ENCODE data around the gene PDE3A. TPM values are rescaled to one million over a fixed set of nuclear protein-coding genes. Genes with fewer than 3 reads are reported as not detected.

The PDE3A gene
- total RNA-seq (2021; ENCODE audit: unreplicated experiment) = 0.12 TPM
- polyA plus RNA-seq (2012) = 0.01 and 0.04 TPM in 2 replicates
- Bru-seq, nascent RNA = percentile 14 among the genes with signal in this experiment
- BruChase-seq, experiment 1, labeled RNA remaining after a 6-hour chase = percentile 14 among the genes with signal in this experiment
- BruChase-seq, experiment 2, labeled RNA remaining after a 2-hour chase = percentile 17 among the genes with signal in this experiment
- long read RNA-seq = 0 reads

DNA sequence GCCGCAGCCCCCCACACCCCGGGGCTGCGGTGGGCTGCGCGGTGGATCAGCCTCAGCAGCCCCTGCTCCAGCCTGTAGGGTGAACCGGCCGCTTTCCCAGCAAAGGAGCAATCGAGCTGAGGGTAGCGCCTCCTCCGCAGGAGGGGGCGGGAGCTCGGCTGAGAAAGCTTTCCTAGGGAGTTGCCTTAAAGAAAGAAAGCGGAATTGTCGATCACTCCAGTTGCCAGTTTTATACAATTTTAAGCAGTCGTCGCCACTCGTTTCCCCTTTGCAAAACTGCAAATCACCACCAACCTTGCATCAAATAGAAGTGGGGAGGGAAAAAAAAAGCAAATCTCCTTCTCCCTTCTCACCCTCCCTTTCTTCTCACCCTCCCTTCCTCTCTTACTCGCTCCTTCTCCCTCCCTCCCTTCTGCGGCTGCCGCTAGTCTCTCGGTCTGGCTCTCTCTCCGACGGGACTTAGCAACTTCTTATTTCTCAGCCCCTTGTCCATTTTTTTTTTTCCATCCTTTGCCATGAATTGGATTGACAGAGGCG, at the start of gene PDE3A:
Gene PDE3A, plus strand, starts transcription at position 424 of the 537 bp plus-strand sequence. CDS start 748 bp downstream, outside the sequence.
- Histone ChIP-seq H3K27me3 (ENCODE audit: insufficient read depth, low read length) (no peaks in the 10 kb centered on the region), H3K27ac (ENCODE audit: low read depth, low read length) (no peak within 1 kb of the TSS; the same call in 1 of the 2 replicates), H3K9me3 (ENCODE audit: control insufficient read depth in 1 of 2, insufficient read depth in 1 of 2, low read depth in 1 of 2, low read length in 2 of 2) (no peaks in the 10 kb centered on the region), H2AFZ (ENCODE audit: low read depth, low read length, poor library complexity, severe bottlenecking) (peak within 1 kb of the TSS; percentile 89), H3K9ac (ENCODE audit: low read length) (no peak within 1 kb of the TSS), H3K36me3 (ENCODE audit: control insufficient read depth in 1 of 2, insufficient read depth in 2 of 2, low read length in 2 of 2) (no peaks in the 10 kb centered on the region), H3K4me1 (ENCODE audit: control insufficient read depth in 1 of 2, insufficient read depth in 2 of 2, low read length in 2 of 2) (no peaks in the 10 kb centered on the region; a peak in 1 of 4 replicates), H3K9me2 (ENCODE audit: insufficient read depth) (no peaks in the 10 kb centered on the region), H3K4me3 (replicated peaks in 1 of 2; ENCODE audit: low read depth in 1 of 2, low read length in 2 of 2) (peak within 1 kb of the TSS; percentile 54 to 62), H3K79me2 (ENCODE audit: insufficient read depth, low read length) (no peaks in the 10 kb centered on the region), H4K20me1 (ENCODE audit: insufficient read depth) (no peaks in the 10 kb centered on the region), H3K4me2 (ENCODE audit: low read length) (peak within 1 kb of the TSS; percentile 90)
- peak; percentile 39 for DNase-seq (ENCODE audit: low read depth, low spot score)
- ChIA-PET POLR2A (no interaction called here), CTCF (interaction anchor here (0.8 to 1.0 kb wide), 2 partner anchors 452 to 629 kb away, joined by 4 to 5 read pairs; no protein-coding TSS in a partner anchor), RAD21 (ENCODE audit: low non-redundant PET in 1 of 2, low total read pairs in 2 of 2, uncharacterized antibody in 2 of 2, unreplicated experiment in 2 of 2) (interaction anchor here in 1 of 2 experiments (0.6 kb wide), 1 partner anchor 119 kb away, joined by 3 read pairs; no protein-coding TSS in a partner anchor)
- BruUV-seq (replicated peaks) = no TSS peak
- peak; percentile 88 for ATAC-seq
- TF ChIP-seq EGR1 (IDR thresholded peaks at IDR 0.05; ENCODE audit: low read depth) (peak; percentile 57), RAD21 (IDR thresholded peaks at IDR 0.05; ENCODE audit: low read depth) (no peak), MAX (IDR thresholded peaks at IDR 0.05) (0 out of 2 replicates have a peak, but pooled peaks have one; percentile 12)
- intact Hi-C loops (cut with micrococcal nuclease) = loop anchor here (10.0 kb wide), 1 partner anchor 373 kb away; no protein-coding TSS in a partner anchor

- Histone ChIP-seq H3K27me3 (ENCODE audit: insufficient read depth, low read length) (no peaks in the 10 kb centered on the region), H3K4me1 (ENCODE audit: control insufficient read depth in 1 of 2, insufficient read depth in 2 of 2, low read length in 2 of 2) (no peaks in the 10 kb centered on the region), H3K4me3 (replicated peaks in 1 of 2; ENCODE audit: low read depth in 1 of 2, low read length in 2 of 2) (no peak overlapping the region), H3K4me2 (ENCODE audit: low read length) (no peak overlapping the region), H4K20me1 (ENCODE audit: insufficient read depth) (no peaks in the 10 kb centered on the region), H3K9ac (ENCODE audit: low read length) (no peak overlapping the region), H3K9me3 (ENCODE audit: control insufficient read depth in 1 of 2, insufficient read depth in 1 of 2, low read depth in 1 of 2, low read length in 2 of 2) (no peaks in the 10 kb centered on the region), H2AFZ (ENCODE audit: low read depth, low read length, poor library complexity, severe bottlenecking) (no peak overlapping the region), H3K79me2 (ENCODE audit: insufficient read depth, low read length) (no peaks in the 10 kb centered on the region), H3K36me3 (ENCODE audit: control insufficient read depth in 1 of 2, insufficient read depth in 2 of 2, low read length in 2 of 2) (no peaks in the 10 kb centered on the region), H3K27ac (ENCODE audit: low read depth, low read length) (no peak overlapping the region), H3K9me2 (ENCODE audit: insufficient read depth) (no peaks in the 10 kb centered on the region)
- ChIA-PET CTCF (no interaction called here), POLR2A (no interaction called here), RAD21 (ENCODE audit: low non-redundant PET in 1 of 2, low total read pairs in 2 of 2, uncharacterized antibody in 2 of 2, unreplicated experiment in 2 of 2) (no interaction called here)
- ATAC-seq (no peak), DNase-seq (ENCODE audit: low read depth, low spot score) (no peak)
- BruUV-seq (replicated peaks) = no TSS peak
- intact Hi-C loops (cut with micrococcal nuclease) = no loop called here
- TF ChIP-seq CBX3 (IDR thresholded peaks at IDR 0.05; ENCODE audit: low read depth) (no peak), ATF3 (IDR thresholded peaks at IDR 0.05) (no peak), EZH2phosphoT487 (IDR thresholded peaks at IDR 0.05; ENCODE audit: borderline replicate concordance) (no peak), ELF1 (IDR thresholded peaks at IDR 0.05; ENCODE audit: borderline replicate concordance, low read depth) (no peak), RAD21 (IDR thresholded peaks at IDR 0.05; ENCODE audit: low read depth) (no peak), ZBTB33 (IDR thresholded peaks at IDR 0.05; ENCODE audit: extremely low read depth, insufficient replicate concordance, low read length) (no peak), TCF7L2 (IDR thresholded peaks at IDR 0.05; ENCODE audit: borderline replicate concordance, extremely low read depth, insufficient read depth, insufficient read length) (no peak)
- TF ChIP-seq, protein P1, sequence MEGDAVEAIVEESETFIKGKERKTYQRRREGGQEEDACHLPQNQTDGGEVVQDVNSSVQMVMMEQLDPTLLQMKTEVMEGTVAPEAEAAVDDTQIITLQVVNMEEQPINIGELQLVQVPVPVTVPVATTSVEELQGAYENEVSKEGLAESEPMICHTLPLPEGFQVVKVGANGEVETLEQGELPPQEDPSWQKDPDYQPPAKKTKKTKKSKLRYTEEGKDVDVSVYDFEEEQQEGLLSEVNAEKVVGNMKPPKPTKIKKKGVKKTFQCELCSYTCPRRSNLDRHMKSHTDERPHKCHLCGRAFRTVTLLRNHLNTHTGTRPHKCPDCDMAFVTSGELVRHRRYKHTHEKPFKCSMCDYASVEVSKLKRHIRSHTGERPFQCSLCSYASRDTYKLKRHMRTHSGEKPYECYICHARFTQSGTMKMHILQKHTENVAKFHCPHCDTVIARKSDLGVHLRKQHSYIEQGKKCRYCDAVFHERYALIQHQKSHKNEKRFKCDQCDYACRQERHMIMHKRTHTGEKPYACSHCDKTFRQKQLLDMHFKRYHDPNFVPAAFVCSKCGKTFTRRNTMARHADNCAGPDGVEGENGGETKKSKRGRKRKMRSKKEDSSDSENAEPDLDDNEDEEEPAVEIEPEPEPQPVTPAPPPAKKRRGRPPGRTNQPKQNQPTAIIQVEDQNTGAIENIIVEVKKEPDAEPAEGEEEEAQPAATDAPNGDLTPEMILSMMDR (IDR thresholded peaks at IDR 0.05 in 2 of 3, conservative IDR thresholded peaks at IDR 0.05 in 1 of 3; ENCODE audit: borderline replicate concordance in 1 of 3, insufficient read depth in 1 of 3, low read depth in 2 of 3, low read length in 2 of 3) = no peak
Observed at GRCh38 chr12:20319366-20319765, 49.0 kb upstream of the PDE3A start.

Data from HCT116 (cell line).